H1 (cell line): Measurements from ENCODE around the gene FUBP3. TPM values are rescaled to one million over a fixed set of nuclear protein-coding genes. Genes with fewer than 3 reads are reported as not detected.

Experiments
- CHD2 ChIP-seq: IDR thresholded peaks from 2 replicates; pipeline ENCODE4 v1.6.1; 2012; ENCODE audit warnings: low read length, improper control_type of control experiment
- EZH2 ChIP-seq: fragments of 200-600 bp; sonication (generic); IDR thresholded peaks from 2 replicates; pipeline ENCODE4 v1.7.1; 2012; ENCODE audit warnings: low read depth, mild to moderate bottlenecking, moderate library complexity, low read length, inconsistent platforms; ENCODE audit not compliant: severe bottlenecking
- MAFK ChIP-seq: IDR thresholded peaks from 2 replicates; pipeline ENCODE4 v1.6.1; 2012; ENCODE audit warnings: low read depth, mild to moderate bottlenecking, improper control_type of control experiment, low read length
- TAF1 ChIP-seq: IDR thresholded peaks from 2 replicates; pipeline ENCODE4 v1.6.1; 2011; ENCODE audit warnings: mild to moderate bottlenecking, low read depth, low read length
- polyA plus RNA-seq, 7 experiments: library from polyadenylated mRNA; depleted of rRNA in 3 of 7; stranded (reverse) in 5 of 7; unstranded in 2 of 7; fragments of >200 nt in 5 of 7; fragments of 200-250 nt in 2 of 7; gene quantifications; 1 replicate in 5 of 7; 2 replicates in 1 of 7; 4 replicates in 1 of 7; pipeline versions ENCODE4 v1.2.1 to v1.2.3, GENCODE V29; 2011 to 2013; ENCODE audit warnings: missing spikeins in 2 of 7, mixed read lengths in 2 of 7
- total RNA-seq: library from RNA; stranded (reverse); fragmentation: NEBNext Ultra II Directional; extraction: Animal tissue kit (Norgen Biotek cat#: 25700); gene quantifications from 2 replicates; pipeline ENCODE4 v1.2.1, GENCODE V29; 2021

FUBP3 gene
- total and polyA plus RNA-seq, 2 of the 8 experiments (the other 6 are each of a cell fraction or from before 2014, with no cell fraction given), result 23.7 to 76.4 TPM

DNA sequence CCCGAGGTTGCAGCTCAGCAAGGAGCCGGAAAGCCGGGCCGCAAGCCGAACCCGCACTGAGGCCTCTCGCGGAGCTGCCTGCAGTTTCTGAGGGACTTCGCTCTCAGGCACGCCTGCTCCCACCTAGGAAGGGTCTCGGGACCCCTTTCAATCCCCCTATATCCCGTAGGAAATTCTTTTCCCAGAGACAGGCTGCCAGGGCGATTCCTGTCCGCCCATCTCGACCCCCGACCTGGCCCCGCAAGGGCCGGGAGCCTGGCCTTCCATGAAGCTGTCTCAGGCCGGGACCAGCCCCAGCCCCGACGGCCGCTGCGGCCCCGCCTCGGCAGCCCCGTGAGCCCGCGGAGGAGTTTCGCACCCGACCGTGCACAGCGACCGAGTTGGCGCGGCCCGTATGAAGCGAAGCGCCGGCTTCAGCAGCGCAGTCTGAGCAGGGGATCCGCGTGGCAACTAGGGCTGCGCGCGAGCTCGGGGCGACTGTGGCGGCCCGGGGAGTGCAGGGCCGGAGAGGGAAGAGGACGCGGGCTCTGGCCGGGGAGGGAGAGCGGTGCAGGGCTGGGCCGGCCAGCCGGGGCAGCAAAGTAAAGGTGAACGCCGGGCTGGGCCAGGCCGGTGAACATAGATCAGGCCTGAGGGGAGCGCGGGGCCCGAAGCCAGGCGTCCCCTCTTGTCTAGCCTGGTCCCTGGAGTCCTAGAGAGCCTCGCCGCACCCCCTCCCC is 84.0 kb downstream of the FUBP3 start (continued):
- TF ChIP-seq TAF1 (no peak), EZH2 (peak; percentile 96), CHD2 (no peak), MAFK (no peak)
- TF ChIP-seq, all 59 proteins: peak for 8
